OCI-LY7 (cell line): Measurements from ENCODE around the gene BMERB1. TPM values are rescaled to one million over a fixed set of nuclear protein-coding genes. Genes with fewer than 3 reads are reported as not detected.

Experiments used
- BruUV-seq: library from RNA; stranded (reverse); fragments of 400-500 nt; replicated peaks from 2 replicates; lab custom pipeline; 2021; lab: Mats Ljungman, UMichigan
- CTCF ChIA-PET: fragments of 300-600 bp; sonication (Branson Sonifier 250); formaldehyde crosslinking; loops from one replicate; lab custom pipeline; 2022; ENCODE audit warnings: antibody characterized with exemption; ENCODE audit not compliant: unreplicated experiment; lab: Charles Lee
- POLR2A ChIA-PET: fragments of 300-600 bp; sonication (Branson Sonifier 250); formaldehyde crosslinking; loops from one replicate; lab custom pipeline; 2022; ENCODE audit warnings: antibody characterized with exemption; lab: Charles Lee
- DNase-seq: peaks from one replicate; pipeline ENCODE4 v3.0.0-alpha.2; 2015; ENCODE audit warnings: low spot score
- H2AFZ ChIP-seq: fragments of 200-600 bp; sonication (generic), shearing (Covaris generic); 2 replicates; pipeline ENCODE4 v1.6.1; 2014; ENCODE audit warnings: mild to moderate bottlenecking, antibody characterized with exemption, low read length, moderate library complexity
- H3K27ac ChIP-seq: fragments of 200-600 bp; sonication (generic); 2 replicates; pipeline ENCODE4 v1.5.1; 2014; ENCODE audit warnings: mixed run types, low read depth, mild to moderate bottlenecking, moderate library complexity, low read length, inconsistent platforms; ENCODE audit not compliant: poor library complexity, severe bottlenecking
- H3K36me3 ChIP-seq: fragments of 200-600 bp; sonication (generic); 2 replicates; pipeline ENCODE4 v1.6.1; 2014; ENCODE audit warnings: mild to moderate bottlenecking, antibody characterized with exemption, low read length, moderate library complexity, mixed read lengths; ENCODE audit not compliant: insufficient read depth
- H3K4me1 ChIP-seq: fragments of 200-600 bp; sonication (generic); 2 replicates; pipeline ENCODE4 v1.5.1; 2014; ENCODE audit warnings: mild to moderate bottlenecking, low read length; ENCODE audit not compliant: insufficient read depth, poor library complexity, severe bottlenecking
- H3K4me2 ChIP-seq: fragments of 200-600 bp; sonication (generic); 2 replicates; pipeline ENCODE4 v1.6.1; 2014; ENCODE audit warnings: mild to moderate bottlenecking, low read length
- H3K4me3 ChIP-seq: fragments of 200-600 bp; sonication (generic); 2 replicates; pipeline ENCODE4 v1.5.1; 2014; ENCODE audit warnings: mild to moderate bottlenecking, low read depth, low read length; ENCODE audit not compliant: poor library complexity, severe bottlenecking
- H3K79me2 ChIP-seq: fragments of 200-600 bp; sonication (generic); 2 replicates; pipeline ENCODE4 v1.6.1; 2016; ENCODE audit warnings: low read depth, mild to moderate bottlenecking, low read length, moderate library complexity, mixed read lengths; ENCODE audit not compliant: insufficient read depth
- H3K9me2 ChIP-seq: fragments of 200-600 bp; sonication (generic); 2 replicates; pipeline ENCODE4 v1.6.1; 2016; ENCODE audit warnings: mild to moderate bottlenecking, low read length, mixed read lengths; ENCODE audit not compliant: insufficient read depth
- H3K9me3 ChIP-seq: fragments of 200-600 bp; sonication (generic); 2 replicates; pipeline ENCODE4 v1.6.1; 2014; ENCODE audit warnings: mild to moderate bottlenecking, mixed run types, low read length, mixed read lengths
- H4K20me1 ChIP-seq: fragments of 200-600 bp; sonication (generic); 2 replicates; pipeline ENCODE4 v1.6.1; 2014; ENCODE audit warnings: mild to moderate bottlenecking, antibody characterized with exemption, low read length, moderate library complexity, mixed read lengths; ENCODE audit not compliant: insufficient read depth
- CTCF ChIP-seq: fragments of 200-600 bp; sonication (generic); conservative IDR thresholded peaks from 2 replicates; pipeline ENCODE4 v1.5.1; 2014; ENCODE audit warnings: mild to moderate bottlenecking, antibody characterized with exemption, low read length, moderate library complexity, mixed read lengths
- EZH2phosphoT487 ChIP-seq: fragments of 200-600 bp; sonication (generic); IDR thresholded peaks from 2 replicates; pipeline ENCODE4 v1.6.1; 2018; ENCODE audit warnings: low read depth, borderline replicate concordance, mild to moderate bottlenecking, mixed run types, antibody characterized with exemption, low read length, moderate library complexity, mixed read lengths
- intact Hi-C: fragments of 100-400 bp; cut with micrococcal nuclease; formaldehyde crosslinking; loops from one replicate; pipeline ENCODE4 v1.10.0; 2022; ENCODE audit not compliant: unreplicated experiment
- total RNA-seq, 2 experiments: library from RNA; depleted of rRNA in 1 of 2; stranded (reverse); fragments of >200 nt in 1 of 2; shearing (Covaris generic) in 1 of 2; gene quantifications; 2 replicates each; pipeline ENCODE4 v1.2.3, GENCODE V29; 2014 to 2022

The BMERB1 gene
- total RNA-seq, 2 experiments from 2014 or later: not detected

DNA sequence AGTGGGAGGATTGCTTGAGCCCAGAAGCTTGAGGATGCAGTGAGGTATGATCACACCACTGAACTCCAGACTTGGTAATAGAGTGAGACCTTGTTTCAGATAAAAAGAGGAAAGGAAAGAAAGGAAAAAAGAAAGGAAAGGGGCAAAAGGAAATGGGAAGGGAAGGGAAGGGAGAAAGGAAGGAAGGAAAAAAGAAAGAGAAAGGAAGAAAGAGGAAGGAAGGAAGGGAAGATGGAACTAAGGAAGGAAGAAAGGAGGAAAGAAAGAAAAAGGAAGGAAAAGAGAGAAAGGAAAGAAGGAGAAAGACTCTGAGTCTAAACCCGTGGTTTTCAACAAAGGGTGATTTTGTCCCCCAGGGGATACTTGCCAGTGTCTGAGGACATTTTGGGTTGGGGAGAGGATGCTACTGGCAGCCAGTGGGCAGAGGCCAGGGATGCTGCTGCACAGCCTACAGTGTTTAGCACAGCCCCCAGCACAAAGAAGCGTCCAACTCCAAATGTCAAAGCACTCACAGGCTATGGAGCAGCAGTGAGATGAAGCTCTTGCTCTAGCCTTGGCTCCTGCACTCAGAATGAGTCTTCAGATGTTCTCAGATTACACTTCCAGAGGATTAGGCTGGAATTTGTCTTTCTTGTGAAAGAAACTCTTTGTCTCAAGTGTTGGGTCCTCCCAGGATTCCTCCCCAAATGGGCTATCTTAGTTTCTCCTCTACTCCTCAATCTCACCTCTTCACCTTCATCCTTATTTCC, 64.2 kb downstream of the BMERB1 start:
- Histone ChIP-seq H3K4me2 (no peak overlapping the region), H3K79me2 (no peaks in the 10 kb centered on the region), H3K9me3 (no peaks in the 10 kb centered on the region), H4K20me1 (no peaks in the 10 kb centered on the region), H3K27ac (no peak overlapping the region), H3K4me3 (no peak overlapping the region), H3K36me3 (no peaks in the 10 kb centered on the region), H3K4me1 (no peaks in the 10 kb centered on the region), H3K9me2 (no peaks in the 10 kb centered on the region), H2AFZ (no peak overlapping the region)
- no peak for DNase-seq
- intact Hi-C loops: loop anchor here (10.0 kb wide), 1 partner anchor 64 kb away; the partner anchor contains the start of gene BMERB1
- BruUV-seq: no TSS peak
- ChIA-PET POLR2A (no interaction called here), CTCF (no interaction called here)
- TF ChIP-seq EZH2phosphoT487 (no peak), CTCF (no peak)

GRCh38 chr16:15502041-15502725, 67.8 kb downstream of the BMERB1 start:
- H2AFZ ChIP-seq: no peak overlapping the region
- TF ChIP-seq CTCF (no peak), EZH2phosphoT487 (no peak)

GRCh38 chr16:15506441-15506840, 72.1 kb downstream of the BMERB1 start:
- Histone ChIP-seq H3K79me2 (no peaks in the 10 kb centered on the region), H3K9me3 (no peaks in the 10 kb centered on the region), H3K4me3 (no peak overlapping the region), H3K27ac (no peak overlapping the region), H3K4me1 (no peaks in the 10 kb centered on the region), H3K36me3 (no peaks in the 10 kb centered on the region), H2AFZ (no peak overlapping the region), H4K20me1 (no peaks in the 10 kb centered on the region), H3K9me2 (no peaks in the 10 kb centered on the region), H3K4me2 (no peak overlapping the region)
- TF ChIP-seq EZH2phosphoT487 (no peak), CTCF (no peak)
- POLR2A ChIA-PET: no interaction called here
- intact Hi-C loops: no loop called here
- DNase-seq: no peak
- no TSS peak for BruUV-seq
- CTCF ChIA-PET: no interaction called here

More at GRCh38 chr16:15502041-15502725, 67.8 kb downstream of the BMERB1 start:
- POLR2A ChIA-PET: no interaction called here
- DNase-seq: no peak
- no peaks in the 10 kb centered on the region for H3K4me1 ChIP-seq
- no peak overlapping the region for H3K27ac ChIP-seq
- no TSS peak for BruUV-seq
- no peaks in the 10 kb centered on the region for H4K20me1 ChIP-seq
- H3K79me2 ChIP-seq: no peaks in the 10 kb centered on the region
- H3K9me3 ChIP-seq: no peaks in the 10 kb centered on the region
- intact Hi-C loops: no loop called here
- no peak overlapping the region for H3K4me2 ChIP-seq
- no peak overlapping the region for H3K4me3 ChIP-seq
- CTCF ChIA-PET: no interaction called here
- no peaks in the 10 kb centered on the region for H3K36me3 ChIP-seq
- H3K9me2 ChIP-seq: no peaks in the 10 kb centered on the region
